Measurements from ENCODE around the gene ATL3. TPM values are rescaled to one million over a fixed set of nuclear protein-coding genes. Genes with fewer than 3 reads are reported as not detected.
A peak's percentile ranks its signal among the peaks of the same experiment; 100 is the strongest.
"Not testable (repeated sequence)": the region's sequence is repeated elsewhere in the genome, so short reads cannot be mapped to it uniquely, and the experiment has no call there.

ATL3 gene
- total RNA-seq, 2 experiments from 2014 or later = 20.9 to 23.2 TPM

GRCh38 chr11:63617686-63618085 lies 53.5 kb downstream of the ATL3 start:
- H3K4me1 Mint-ChIP-seq = peaks cover 14% of the 10 kb centered on the region
- H3K4me3 Mint-ChIP-seq, DNase-seq: not testable (repeated sequence)

GRCh38 chr11:63616953-63617352 lies 54.2 kb downstream of the ATL3 start:
- no peak for DNase-seq
- H3K36me3 Mint-ChIP-seq = no peaks in the 10 kb centered on the region

More at GRCh38 chr11:63617686-63618085, 53.5 kb downstream of the ATL3 start:
- H3K9me3 Mint-ChIP-seq, H3K36me3 Mint-ChIP-seq, H3K27ac Mint-ChIP-seq, H3K27me3 Mint-ChIP-seq: not testable (repeated sequence)

GRCh38 chr11:63614136-63614671 lies 57.0 kb downstream of the ATL3 start, which contains the start of gene PLAAT3:
Gene PLAAT3 (minus strand): TSS chr11:63614433. CDS start chr11:63614014, 419 bp downstream.
- H3K27me3 Mint-ChIP-seq = no peaks in the 10 kb centered on the region
- peaks cover 17% of the 10 kb centered on the region for H3K4me1 Mint-ChIP-seq
- no peaks in the 10 kb centered on the region for H3K9me3 Mint-ChIP-seq
- no peak within 1 kb of the TSS for H3K27ac Mint-ChIP-seq
- DNase-seq = peak; percentile 56
- no peaks in the 10 kb centered on the region for H3K36me3 Mint-ChIP-seq
- peak within 1 kb of the TSS; percentile 81 for H3K4me3 Mint-ChIP-seq

More at GRCh38 chr11:63616953-63617352, 54.2 kb downstream of the ATL3 start:
- Mint-ChIP-seq H3K27ac (no peak overlapping the region), H3K4me3 (no peak overlapping the region), H3K4me1 (peaks cover 14% of the 10 kb centered on the region), H3K27me3 (no peaks in the 10 kb centered on the region), H3K9me3 (no peaks in the 10 kb centered on the region)

- Mint-ChIP-seq H3K27ac (no peak overlapping the region), H3K4me1 (peaks cover 22% of the 10 kb centered on the region), H3K4me3 (peak overlapping the region; percentile 81), H3K9me3 (no peaks in the 10 kb centered on the region), H3K36me3 (no peaks in the 10 kb centered on the region), H3K27me3 (no peaks in the 10 kb centered on the region)
- DNase-seq = peak; percentile 48
These were observed 57.5 kb downstream of the ATL3 start for GRCh38 chr11:63613517-63614135.

- Mint-ChIP-seq H3K4me1 (peaks cover 27% of the 10 kb centered on the region), H3K36me3 (no peaks in the 10 kb centered on the region), H3K27ac (no peak overlapping the region), H3K27me3 (no peaks in the 10 kb centered on the region), H3K9me3 (no peaks in the 10 kb centered on the region), H3K4me3 (no peak overlapping the region)
- DNase-seq = no peak
These were observed 59.0 kb downstream of the ATL3 start for GRCh38 chr11:63612181-63612580.

- no peaks in the 10 kb centered on the region for H3K27me3 Mint-ChIP-seq
- no peak for DNase-seq
- H3K36me3 Mint-ChIP-seq = no peaks in the 10 kb centered on the region
- peaks cover 27% of the 10 kb centered on the region for H3K4me1 Mint-ChIP-seq
- no peak overlapping the region for H3K27ac Mint-ChIP-seq
- no peaks in the 10 kb centered on the region for H3K9me3 Mint-ChIP-seq
- H3K4me3 Mint-ChIP-seq = no peak overlapping the region
These were observed 59.8 kb downstream of the ATL3 start for GRCh38 chr11:63611395-63611747.

GRCh38 chr11:63610604-63611394 lies 60.4 kb downstream of the ATL3 start:
- DNase-seq = no peak
- peaks cover 27% of the 10 kb centered on the region for H3K4me1 Mint-ChIP-seq
- no peak overlapping the region for H3K27ac Mint-ChIP-seq
- no peaks in the 10 kb centered on the region for H3K36me3 Mint-ChIP-seq
- H3K9me3 Mint-ChIP-seq = no peaks in the 10 kb centered on the region
- no peaks in the 10 kb centered on the region for H3K27me3 Mint-ChIP-seq
- no peak overlapping the region for H3K4me3 Mint-ChIP-seq

- H3K4me1 Mint-ChIP-seq = peaks cover 27% of the 10 kb centered on the region
- no peaks in the 10 kb centered on the region for H3K36me3 Mint-ChIP-seq
- no peaks in the 10 kb centered on the region for H3K9me3 Mint-ChIP-seq
- H3K27ac Mint-ChIP-seq = peak overlapping the region; percentile 22
- no peaks in the 10 kb centered on the region for H3K27me3 Mint-ChIP-seq
- no peak overlapping the region for H3K4me3 Mint-ChIP-seq
- DNase-seq = no peak
These were observed 61.1 kb downstream of the ATL3 start for GRCh38 chr11:63609971-63610580.

GRCh38 chr11:63609536-63609935 lies 61.6 kb downstream of the ATL3 start:
- H3K9me3 Mint-ChIP-seq = no peaks in the 10 kb centered on the region
- no peaks in the 10 kb centered on the region for H3K36me3 Mint-ChIP-seq
- H3K4me3 Mint-ChIP-seq = no peak overlapping the region
- H3K27ac Mint-ChIP-seq = no peak overlapping the region
- no peak for DNase-seq
- H3K4me1 Mint-ChIP-seq = peaks cover 26% of the 10 kb centered on the region
- H3K27me3 Mint-ChIP-seq = no peaks in the 10 kb centered on the region

GRCh38 chr11:63608353-63609345 lies 62.5 kb downstream of the ATL3 start:
- H3K4me1 Mint-ChIP-seq = peaks cover 24% of the 10 kb centered on the region
- H3K36me3 Mint-ChIP-seq = no peaks in the 10 kb centered on the region

GRCh38 chr11:63603180-63603518 lies 68.0 kb downstream of the ATL3 start:
- H3K36me3 Mint-ChIP-seq = no peaks in the 10 kb centered on the region
- no peak overlapping the region for H3K27ac Mint-ChIP-seq
- H3K4me1 Mint-ChIP-seq = peaks cover 6% of the 10 kb centered on the region
- DNase-seq = no peak
- H3K4me3 Mint-ChIP-seq = no peak overlapping the region
- H3K9me3 Mint-ChIP-seq = no peaks in the 10 kb centered on the region
- H3K27me3 Mint-ChIP-seq = no peaks in the 10 kb centered on the region

More at GRCh38 chr11:63608353-63609345, 62.5 kb downstream of the ATL3 start:
- Mint-ChIP-seq H3K9me3 (no peaks in the 10 kb centered on the region), H3K4me3 (no peak overlapping the region), H3K27me3 (no peaks in the 10 kb centered on the region), H3K27ac (no peak overlapping the region)
- DNase-seq = peak; percentile 22

GRCh38 chr11:63602290-63603179 lies 68.6 kb downstream of the ATL3 start:
- not testable (repeated sequence) for H3K9me3 Mint-ChIP-seq, H3K4me3 Mint-ChIP-seq, DNase-seq, H3K27ac Mint-ChIP-seq, H3K36me3 Mint-ChIP-seq, H3K4me1 Mint-ChIP-seq, H3K27me3 Mint-ChIP-seq

GRCh38 chr11:63599211-63600122 lies 71.7 kb downstream of the ATL3 start:
- H3K4me3 Mint-ChIP-seq = no peak overlapping the region
- no peaks in the 10 kb centered on the region for H3K36me3 Mint-ChIP-seq
- no peaks in the 10 kb centered on the region for H3K27me3 Mint-ChIP-seq
- H3K4me1 Mint-ChIP-seq = peaks cover 5% of the 10 kb centered on the region
- H3K27ac Mint-ChIP-seq = no peak overlapping the region
- no peaks in the 10 kb centered on the region for H3K9me3 Mint-ChIP-seq
- DNase-seq = no peak
